Anterior cingulate cortex (tissue), 58 donors: ENCODE measurements around the gene MDGA2.
"Not testable (repeated sequence)": the region's sequence is repeated elsewhere in the genome, so short reads cannot be mapped to it uniquely, and the experiment has no call there.

ENCODE experiments used
- DNase-seq, 58 donors: peaks; one replicate each; lab custom pipeline; 2025; lab: John Stamatoyannopoulos, UW

MDGA2 gene

DNA sequence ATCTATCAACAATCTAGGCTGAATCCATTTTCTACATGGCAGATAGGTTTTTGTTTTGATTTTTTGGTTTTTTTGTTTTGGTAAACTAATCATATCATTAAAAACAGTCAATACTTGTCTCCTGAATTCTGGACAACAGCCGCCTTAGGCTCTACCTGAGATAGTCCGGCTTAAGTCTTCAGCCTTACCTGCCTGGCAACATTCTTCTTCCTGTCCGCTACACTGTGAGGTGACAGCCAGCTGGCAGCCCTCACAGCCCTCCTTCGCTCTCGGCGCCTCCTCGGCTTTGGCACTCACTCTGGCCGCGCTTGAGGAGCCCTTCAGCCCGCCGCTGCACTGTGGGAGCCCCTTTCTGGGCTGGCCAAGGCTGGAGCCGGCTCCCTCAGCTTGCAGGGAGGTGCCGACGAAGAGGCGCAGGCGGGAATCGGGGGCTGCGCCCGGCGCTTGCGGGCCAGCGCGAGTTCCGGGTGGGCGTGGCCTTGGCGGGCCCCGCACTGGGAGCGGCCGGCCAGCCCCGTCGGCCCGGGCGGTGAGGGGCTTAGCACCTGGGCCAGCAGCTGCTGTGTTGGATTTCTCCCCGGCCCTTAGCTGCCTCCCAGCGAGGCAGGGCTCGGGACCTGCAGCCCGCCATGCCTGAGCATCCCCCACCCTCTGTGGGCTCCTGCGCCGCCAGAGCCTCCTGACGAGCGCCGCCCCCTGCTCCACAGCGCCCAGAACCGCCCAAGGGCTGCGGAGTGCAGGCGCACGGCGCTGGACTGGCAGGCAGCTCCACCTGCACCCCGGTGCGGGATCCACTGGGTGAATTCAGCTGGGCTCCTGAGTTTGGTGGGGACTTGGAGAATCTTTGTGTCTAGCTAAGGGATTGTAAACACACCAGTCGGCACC is 49.0 kb downstream of the MDGA2 start:
- DNase-seq, result no peak

DNA sequence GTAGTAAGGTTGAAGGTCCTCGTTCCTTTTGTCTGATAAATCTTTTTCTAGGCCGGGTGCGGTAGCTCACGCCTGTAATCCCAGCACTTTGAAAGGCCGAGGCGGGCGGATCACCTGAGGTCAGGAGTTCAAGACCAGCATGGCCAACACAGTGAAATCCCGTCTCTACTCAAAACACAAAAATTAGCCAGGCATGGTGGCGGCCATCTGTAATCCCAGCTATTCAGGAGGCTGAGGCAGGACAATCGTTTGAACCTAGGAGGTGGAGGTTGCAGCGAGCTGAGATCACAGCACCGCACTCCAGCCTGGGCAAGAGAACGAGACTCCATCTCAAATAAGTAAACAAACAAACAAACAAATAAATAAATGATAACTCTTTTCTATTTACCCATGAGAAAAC is 51.3 kb downstream of the MDGA2 start:
- DNase-seq, result not testable (repeated sequence)

DNA sequence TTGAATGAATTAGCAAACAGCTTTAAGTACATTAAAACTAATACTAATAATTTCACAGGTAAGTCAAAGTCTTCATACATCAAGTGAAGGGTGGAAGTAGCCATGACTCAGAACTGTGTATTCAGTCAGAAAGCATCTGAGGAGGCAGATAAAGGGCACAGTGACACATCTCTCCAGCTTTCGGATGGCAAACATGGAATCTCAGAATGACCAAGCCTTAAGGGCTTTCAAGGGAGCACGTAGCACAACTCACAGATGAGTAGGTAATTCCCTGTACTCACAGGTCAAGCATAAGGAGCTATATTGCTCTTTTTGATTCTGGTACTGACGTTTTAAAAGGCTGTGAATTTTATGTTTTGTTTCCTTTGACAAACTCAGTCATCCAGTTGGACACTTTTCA is 56.0 kb downstream of the MDGA2 start:
- no peak for DNase-seq

DNA sequence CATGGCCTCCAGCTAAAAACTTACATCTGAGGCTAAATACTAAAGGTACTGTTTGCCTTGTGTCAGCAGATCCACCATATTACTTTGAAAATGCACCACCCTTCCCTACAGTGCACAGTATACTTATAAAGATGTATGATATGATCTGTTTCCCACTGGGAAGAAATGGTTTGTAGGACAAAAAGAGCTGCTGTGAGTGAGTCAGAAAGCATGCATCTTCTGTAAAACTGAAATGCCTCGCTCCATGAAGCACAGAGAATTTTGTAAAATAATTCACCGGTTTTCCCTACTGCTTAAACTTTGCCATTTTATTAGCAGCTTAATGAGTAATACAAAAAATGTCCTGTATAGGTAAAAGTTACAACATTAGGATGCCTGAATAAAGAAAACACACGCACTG is 68.8 kb downstream of the MDGA2 start:
- no peak for DNase-seq

DNA sequence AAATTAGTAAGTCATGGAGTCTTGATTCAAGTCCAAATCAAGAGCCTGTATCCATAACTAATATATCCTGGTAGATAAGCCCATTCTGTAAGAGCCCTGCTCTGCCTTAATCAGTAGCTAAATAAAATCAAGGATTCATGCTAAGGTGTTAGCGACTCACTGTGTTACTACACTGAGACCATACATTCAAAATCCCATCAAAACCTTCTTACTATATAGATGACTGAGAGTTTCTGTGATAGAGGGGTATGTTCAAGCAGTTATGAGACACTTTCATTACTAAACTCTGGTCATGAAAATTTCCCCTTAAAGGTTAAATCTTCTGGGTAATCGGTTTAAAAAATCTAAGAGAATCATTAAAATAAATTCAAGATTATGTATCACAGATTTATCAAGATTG is 78.5 kb downstream of the MDGA2 start:
- DNase-seq, result no peak

DNA sequence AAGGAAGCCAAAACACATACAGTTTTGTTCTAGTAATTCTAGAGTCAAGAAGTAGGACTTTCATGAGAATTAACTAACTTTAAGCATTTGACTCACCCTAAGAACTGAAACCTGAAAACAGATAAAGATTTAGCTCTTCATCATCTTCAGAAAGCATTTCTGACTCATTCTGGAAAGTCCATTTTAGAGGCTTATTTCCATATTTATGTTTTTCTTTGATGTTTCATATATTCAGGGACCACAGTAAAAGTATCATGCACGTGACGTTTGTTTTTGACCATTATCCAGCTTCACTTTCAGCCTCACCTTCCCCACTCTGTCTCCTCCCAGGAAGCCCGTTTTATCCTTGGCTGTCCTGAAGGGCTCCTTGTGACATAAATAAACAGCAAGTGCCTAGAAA is 79.2 kb downstream of the MDGA2 start:
- DNase-seq, result no peak

DNA sequence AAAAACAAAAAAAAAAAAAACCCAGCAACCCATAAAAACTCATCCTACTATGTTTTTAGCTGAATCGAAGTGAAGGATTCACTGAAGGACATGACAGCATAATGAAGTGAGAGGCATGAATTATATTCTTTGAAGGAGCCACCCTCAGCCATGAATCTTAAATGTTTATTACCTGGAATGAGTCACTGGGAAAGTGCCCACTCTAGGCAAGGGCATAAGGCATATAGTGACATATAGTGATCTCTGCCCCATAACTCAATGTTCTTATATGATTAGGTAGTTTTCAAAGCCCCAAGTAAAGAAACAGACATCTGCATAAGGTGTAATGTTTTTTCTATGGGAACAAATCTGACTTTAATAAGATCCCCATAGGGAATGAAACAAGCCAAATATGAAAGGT is 79.9 kb downstream of the MDGA2 start:
- DNase-seq, result no peak

DNA sequence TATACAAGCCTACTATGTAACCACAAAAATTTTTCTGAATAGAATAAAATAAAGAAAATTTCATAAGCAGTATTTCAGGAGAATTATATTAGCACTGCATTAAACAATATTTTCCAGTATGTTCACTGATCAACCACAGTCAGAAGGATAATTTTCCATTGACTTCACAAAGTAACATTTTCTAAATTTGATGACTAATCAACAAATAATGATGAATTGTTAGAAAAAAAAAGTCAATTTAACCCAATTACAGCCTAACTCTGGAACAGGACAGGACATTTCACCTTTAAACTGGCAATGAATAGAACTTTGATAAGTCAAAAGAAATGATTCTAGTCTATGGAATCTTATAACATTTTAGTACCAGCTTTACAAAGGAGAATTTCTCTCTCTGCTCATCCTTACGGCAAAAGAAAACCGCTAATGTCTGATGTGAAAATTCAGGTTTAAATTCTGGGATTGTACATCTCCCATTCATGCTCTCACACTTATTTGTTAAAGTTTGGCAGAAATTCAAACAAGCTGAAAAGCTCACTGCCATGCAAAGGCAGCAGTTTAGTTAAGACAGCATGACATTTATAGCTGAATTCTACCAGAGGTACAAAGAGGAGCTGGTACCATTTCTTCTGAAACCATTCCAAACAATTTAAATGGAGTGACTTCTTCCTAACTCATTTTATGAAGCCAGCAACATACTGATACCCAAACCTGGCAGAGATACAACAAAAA is 84.5 kb downstream of the MDGA2 start:
- DNase-seq, result no peak

DNA sequence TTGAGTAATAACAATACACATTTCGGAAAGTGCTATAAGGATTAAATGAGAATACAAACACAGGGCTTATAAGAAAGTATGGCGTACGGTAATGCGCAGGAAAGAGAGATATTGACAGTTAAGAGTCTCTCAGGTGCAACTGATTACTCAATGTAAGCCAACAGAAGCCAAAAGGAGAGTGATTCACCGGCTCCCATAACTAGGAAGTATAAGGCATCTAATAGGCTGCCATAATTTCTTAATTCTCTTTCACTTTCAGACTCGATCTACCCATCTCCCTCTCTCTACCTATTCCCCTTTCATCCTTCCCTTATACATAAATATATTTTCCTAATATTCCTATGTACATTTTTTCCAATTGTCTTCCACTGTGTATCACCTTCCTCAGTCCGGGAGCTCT is 90.0 kb downstream of the MDGA2 start:
- DNase-seq, result no peak

DNA sequence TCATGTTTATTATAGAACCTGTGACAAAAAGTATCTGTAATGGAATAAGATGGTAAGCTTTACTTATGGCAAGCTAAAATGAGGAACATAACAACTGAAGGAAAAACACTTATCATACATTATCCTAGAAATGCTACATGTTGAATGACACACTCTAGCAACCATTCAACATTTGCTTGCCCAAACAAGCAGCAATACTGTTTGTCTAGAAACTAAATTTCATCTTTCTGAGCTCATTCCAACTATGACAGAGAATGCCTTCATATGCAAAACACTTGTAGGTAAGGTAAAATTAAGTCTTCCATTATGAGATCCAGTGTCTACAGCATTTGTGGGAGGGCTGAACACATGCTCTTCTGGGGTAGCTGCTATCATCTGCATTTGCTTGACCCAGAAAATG is 108.1 kb downstream of the MDGA2 start:
- DNase-seq, result no peak

DNA sequence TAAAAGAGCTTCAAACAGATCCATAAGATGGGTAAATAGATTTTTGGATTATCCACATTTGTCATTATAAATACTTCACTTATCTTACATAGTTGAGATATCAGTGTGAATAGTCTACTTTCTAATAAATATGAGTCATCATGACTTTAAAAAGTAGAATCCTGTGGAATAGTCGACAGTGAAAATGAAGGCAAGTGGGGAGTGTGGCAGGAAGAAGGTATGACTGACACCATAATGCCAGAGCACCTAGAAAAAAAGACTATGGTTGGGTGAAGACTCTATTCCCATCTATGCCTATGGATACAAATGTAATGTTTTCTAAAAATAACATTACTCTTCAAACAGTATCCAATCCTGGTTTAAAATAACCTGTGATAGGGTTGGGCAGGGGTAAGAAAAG is 117.5 kb downstream of the MDGA2 start:
- DNase-seq, result no peak

DNA sequence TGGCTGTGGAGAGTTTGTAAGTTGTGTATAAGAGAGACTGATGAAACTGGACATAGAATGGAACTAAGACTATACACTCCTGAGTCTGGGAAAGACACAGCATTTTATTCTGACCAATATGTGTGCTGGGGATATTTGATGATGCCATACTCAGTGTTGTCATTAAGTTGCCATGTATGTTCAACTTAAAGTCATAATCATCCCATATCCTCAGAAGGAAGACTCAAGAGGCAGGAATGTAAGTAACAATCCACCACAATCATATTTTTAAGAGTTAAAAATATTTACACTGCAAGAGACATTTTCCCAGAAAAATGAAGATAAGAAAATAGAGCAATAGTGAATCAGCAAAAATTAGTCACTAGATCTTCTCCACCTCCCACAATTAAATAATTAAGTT is 120.1 kb downstream of the MDGA2 start:
- DNase-seq, result no peak

DNA sequence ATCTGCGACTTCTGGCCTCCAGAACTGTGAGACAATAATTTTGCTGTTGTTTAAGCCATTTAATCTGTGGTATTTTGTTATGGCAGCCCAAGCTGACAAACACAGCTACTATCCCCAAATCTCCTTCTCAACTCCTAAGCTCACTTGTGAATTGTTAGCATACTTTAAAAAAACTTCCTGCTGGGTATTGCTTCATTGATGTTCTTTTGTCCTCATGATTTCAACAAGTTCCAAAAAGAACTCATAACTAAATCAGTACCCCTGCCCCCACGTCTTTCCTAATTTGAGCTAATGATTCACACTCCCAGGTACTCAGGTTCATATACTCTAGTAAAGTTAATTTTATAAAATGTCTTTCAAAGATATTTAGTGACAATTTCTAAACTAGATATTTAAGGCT is 125.5 kb downstream of the MDGA2 start:
- no peak for DNase-seq

DNA sequence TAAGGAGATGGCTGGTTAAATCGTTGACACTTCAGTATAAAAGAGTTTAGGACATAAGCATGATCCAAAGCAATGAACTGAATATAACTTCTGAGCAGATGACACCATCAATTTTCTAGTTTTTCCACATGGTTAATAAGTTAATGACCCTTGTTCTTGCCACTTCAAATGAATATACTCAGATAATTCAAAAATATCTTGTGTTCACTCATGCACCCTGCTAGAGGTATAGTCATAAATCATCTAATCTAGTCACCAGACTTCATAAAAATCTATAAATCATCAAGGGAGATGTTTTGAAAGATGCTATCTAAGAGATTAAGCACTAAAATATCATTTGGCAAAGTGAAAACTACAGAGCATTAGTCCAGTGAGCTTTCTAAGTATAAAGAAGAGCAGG is 131.9 kb downstream of the MDGA2 start:
- no peak for DNase-seq

DNA sequence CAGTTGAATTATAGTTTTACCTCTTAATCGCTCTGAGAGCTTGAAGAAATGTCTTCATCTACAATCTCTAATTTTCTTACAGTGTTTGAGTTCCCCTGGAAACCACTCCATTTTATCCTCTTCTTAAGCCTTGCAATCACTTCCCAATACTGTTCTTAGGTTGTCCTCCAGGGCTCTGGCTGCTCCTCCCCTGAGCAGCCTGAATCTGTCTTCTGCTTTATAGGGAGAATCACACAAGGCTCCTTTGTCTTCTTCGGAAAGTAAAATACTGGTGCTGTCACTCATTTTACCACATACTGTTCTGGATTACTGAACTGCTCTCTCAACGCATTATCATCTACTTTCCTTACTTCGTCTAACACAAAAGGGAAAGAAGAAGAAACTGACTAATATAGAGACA is 133.7 kb downstream of the MDGA2 start:
- no peak for DNase-seq

DNA sequence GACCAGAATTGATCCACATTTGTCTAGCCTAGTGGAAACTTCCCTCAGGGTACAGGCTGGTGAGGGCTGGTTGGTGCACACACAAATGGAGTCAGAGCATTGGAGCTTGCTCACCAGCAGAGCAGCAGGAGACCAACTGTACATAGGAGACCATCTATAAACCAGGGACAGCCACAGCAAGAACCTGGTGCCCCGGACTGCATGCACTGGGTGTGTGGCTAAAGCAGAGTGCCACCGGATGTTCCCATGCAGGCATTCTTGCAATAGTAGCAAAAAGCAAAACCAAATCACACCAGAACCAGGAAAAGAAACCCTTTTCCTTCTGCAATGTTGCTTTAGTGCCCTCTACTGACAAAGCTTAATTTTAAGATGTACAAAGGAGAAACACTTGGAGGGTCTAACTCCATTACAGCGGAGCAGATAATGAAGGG is 136.4 kb downstream of the MDGA2 start:
- peak in 16 of 58 donors; percentile 2 to 37 (median 8) for DNase-seq

DNA sequence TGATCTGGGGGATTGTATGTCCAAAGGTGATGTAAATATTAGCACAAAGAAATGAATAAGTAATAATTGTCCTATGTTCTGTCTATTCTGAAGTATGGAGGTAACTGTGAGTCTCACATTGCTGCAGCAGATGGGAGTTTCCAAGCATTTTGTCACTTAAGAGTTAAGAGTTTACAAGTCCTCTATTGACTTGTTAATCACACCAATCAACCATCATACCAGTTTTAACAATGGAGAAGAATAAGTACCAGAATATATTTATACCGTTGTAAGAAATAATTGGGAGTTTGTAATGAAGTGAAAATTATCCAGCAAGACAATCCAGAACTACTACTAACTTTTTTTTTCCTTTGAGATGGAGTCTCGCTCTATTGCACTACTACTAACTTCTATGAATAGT is 139.1 kb downstream of the MDGA2 start:
- no peak for DNase-seq

DNA sequence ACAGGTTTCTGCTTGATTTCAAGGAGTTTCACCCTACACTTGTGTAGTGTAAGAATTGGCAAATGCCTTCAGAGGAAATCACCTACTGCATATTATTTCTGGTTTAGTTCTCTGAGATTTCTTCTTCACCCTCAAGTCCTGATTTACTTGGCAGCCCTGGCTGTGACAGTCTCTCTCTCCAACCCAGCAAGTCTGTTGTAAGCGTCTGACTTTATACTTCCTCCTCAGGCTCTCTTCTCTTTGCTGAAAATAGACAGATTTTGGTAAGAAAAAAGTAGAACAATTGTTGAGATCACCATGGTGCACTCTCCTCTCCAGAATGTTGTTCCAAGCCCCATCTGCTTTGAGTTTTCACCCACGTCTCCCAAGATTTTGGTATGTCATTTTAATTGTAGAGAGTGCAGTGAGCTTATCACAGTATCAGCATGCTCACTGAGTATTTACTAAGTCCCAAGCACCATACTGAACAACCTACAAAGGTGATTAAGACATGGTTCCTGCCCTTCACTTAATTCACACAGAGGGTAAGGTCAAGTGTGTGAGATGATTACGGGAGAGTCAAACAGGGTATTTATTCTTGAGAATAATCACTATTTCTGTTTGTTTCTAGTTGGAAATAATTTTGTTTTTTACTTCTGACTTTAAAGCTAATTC is 148.7 kb downstream of the MDGA2 start:
- peak in 12 of 58 donors; percentile 8 to 67 (median 25) for DNase-seq

DNA sequence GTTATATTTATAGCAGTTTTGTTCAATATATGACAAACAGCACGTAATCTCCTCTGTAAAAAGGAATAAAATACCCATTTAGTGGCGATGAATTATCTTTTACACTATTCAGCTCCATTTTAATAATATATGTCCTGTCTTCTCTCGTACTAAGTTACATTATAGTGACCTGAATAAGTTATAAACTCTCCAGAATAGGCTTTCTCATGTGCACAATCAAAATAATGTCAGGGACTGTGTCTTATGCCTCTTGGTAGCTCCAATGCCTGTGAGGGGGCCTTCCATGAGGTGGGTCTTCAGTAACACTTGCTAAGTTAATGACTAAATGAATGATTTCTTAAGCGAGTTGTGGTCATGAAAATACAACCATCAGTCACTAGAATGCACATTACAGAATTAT is 150.9 kb downstream of the MDGA2 start:
- DNase-seq, result no peak

DNA sequence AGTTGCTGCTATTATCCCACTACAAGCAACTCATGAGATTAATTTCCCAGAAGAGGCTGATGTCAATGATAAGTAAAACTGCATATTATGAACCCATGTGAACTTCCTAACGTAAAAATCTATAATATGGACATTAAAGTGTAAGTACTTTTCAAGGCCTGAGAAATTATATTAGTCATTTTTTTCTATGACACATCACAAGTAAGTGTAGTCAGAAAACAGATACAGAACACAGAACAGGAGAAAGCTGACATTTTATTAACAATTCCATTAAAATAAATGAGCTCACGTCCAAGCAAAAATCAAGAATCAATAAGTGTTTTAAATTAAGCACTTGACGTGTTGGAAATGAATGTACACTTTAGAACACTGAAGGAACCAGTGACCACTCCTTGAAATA is 155.0 kb downstream of the MDGA2 start:
- DNase-seq, result no peak

DNA sequence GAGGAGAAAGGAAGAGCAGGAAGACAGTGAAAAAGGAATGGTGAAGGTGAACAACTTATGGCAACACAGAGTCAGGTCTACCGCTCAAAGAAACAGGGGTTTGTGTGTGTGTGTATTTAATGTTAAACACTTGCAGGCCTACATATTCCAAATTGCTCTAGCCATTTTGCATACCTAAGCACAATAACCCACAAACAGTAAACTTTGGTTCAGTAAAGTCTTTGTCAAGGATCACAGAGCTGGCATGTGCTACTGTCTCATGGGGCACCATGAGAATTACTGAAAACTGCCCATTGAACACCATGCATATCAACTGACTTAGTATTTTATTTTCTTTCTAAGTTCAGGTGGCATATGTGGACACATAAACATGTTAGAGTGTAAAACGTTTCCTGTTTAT is 163.6 kb downstream of the MDGA2 start:
- DNase-seq, result no peak
